SK-N-SH (cell line): ENCODE results near the gene FAM120A. TPM values are rescaled to one million over a fixed set of nuclear protein-coding genes. Genes with fewer than 3 reads are reported as not detected.
A peak's percentile ranks its signal among the peaks of the same experiment; 100 is the strongest.

ENCODE experiments used
- CTCF ChIA-PET: fragments of 300-600, 350-600 bp; formaldehyde crosslinking; extraction: SDS; loops from one replicate; lab custom pipeline; 2021; lab: Yijun Ruan, JAX
- POLR2A ChIA-PET: fragments of 350-600 bp; sonication (Branson Sonifier 250); formaldehyde crosslinking; extraction: SDS; loops from one replicate; lab custom pipeline; 2020; ENCODE audit warnings: antibody characterized with exemption, inconsistent platforms; lab: Yijun Ruan, JAX
- DNase-seq: peaks from one replicate; pipeline ENCODE4 v3.0.0; 2012
- H2AFZ ChIP-seq: fragments of 200-600 bp; sonication (generic); 2 replicates; pipeline ENCODE4 v1.8.1; 2016; ENCODE audit warnings: antibody characterized with exemption, mild to moderate bottlenecking, low read depth
- H3F3A ChIP-seq: fragments of 200-600 bp; sonication (generic); replicated peaks from 2 replicates; pipeline ENCODE3; 2016; ENCODE audit warnings: antibody characterized with exemption, mild to moderate bottlenecking; ENCODE audit not compliant: insufficient read depth
- H3K27ac ChIP-seq, 2 experiments: fragments of 200-500 bp in 1 of 2; fragments of 200-600 bp in 1 of 2; sonication (Bioruptor generic) in 1 of 2; sonication (generic), shearing (Covaris generic) in 1 of 2; 2 replicates each; pipeline versions ENCODE4 v1.5.1 to v1.6.1; 2014 to 2016; ENCODE audit warnings: low read depth in 2 of 2, inconsistent platforms in 1 of 2, low read length in 1 of 2, mild to moderate bottlenecking in 1 of 2, mixed read lengths in 1 of 2
- H3K27me3 ChIP-seq: fragments of 200-600 bp; sonication (generic), shearing (Covaris generic); 2 replicates; pipeline ENCODE4 v1.6.1; 2016; ENCODE audit warnings: mixed run types; ENCODE audit not compliant: insufficient read depth
- H3K36me3 ChIP-seq, 2 experiments: fragments of 200-500 bp in 1 of 2; fragments of 200-600 bp in 1 of 2; sonication (Bioruptor generic) in 1 of 2; sonication (generic) in 1 of 2; replicated peaks in 1 of 2; 2 replicates each; pipeline versions ENCODE3 to v1.5.1; 2014 to 2016; ENCODE audit warnings: low read length in 1 of 2, mild to moderate bottlenecking in 1 of 2; ENCODE audit not compliant: insufficient read depth in 2 of 2, control insufficient read depth in 1 of 2
- H3K4me1 ChIP-seq, 2 experiments: fragments of 200-500 bp in 1 of 2; fragments of 200-600 bp in 1 of 2; sonication (Bioruptor generic) in 1 of 2; sonication (generic), shearing (Covaris generic) in 1 of 2; 2 replicates each; pipeline versions ENCODE4 v1.5.1 to v1.6.1; 2014 to 2016; ENCODE audit warnings: low read depth in 1 of 2, low read length in 1 of 2, mixed run types in 1 of 2; ENCODE audit not compliant: insufficient read depth in 2 of 2, control insufficient read depth in 1 of 2
- H3K4me2 ChIP-seq: fragments of 200-600 bp; sonication (generic), shearing (Covaris generic); 2 replicates; pipeline ENCODE4 v1.6.1; 2017; ENCODE audit warnings: mixed run types
- H3K4me3 ChIP-seq, 2 experiments: fragments of 200-500 bp in 1 of 2; fragments of 200-600 bp in 1 of 2; sonication (Bioruptor generic) in 1 of 2; sonication (generic), shearing (Covaris generic) in 1 of 2; 2 replicates each; pipeline versions ENCODE4 v1.5.1 to v1.8.1; 2014 to 2016; ENCODE audit warnings: low read depth in 2 of 2, inconsistent platforms in 1 of 2, low read length in 1 of 2, mild to moderate bottlenecking in 1 of 2, mixed read lengths in 1 of 2, moderate library complexity in 1 of 2
- H3K79me2 ChIP-seq: fragments of 200-600 bp; sonication (generic); 2 replicates; pipeline ENCODE4 v1.8.1; 2017; ENCODE audit warnings: mild to moderate bottlenecking; ENCODE audit not compliant: insufficient read depth
- H3K9ac ChIP-seq: fragments of 200-600 bp; sonication (generic); 2 replicates; pipeline ENCODE4 v1.6.1; 2017; ENCODE audit warnings: mixed run types
- H3K9me2 ChIP-seq: fragments of 200-600 bp; sonication (generic); 2 replicates; pipeline ENCODE4 v1.6.1; 2017; ENCODE audit warnings: mixed run types
- H3K9me3 ChIP-seq: fragments of 200-600 bp; sonication (generic); 2 replicates; pipeline ENCODE4 v1.6.1; 2017; ENCODE audit warnings: mixed run types, mild to moderate bottlenecking, moderate library complexity
- H4K20me1 ChIP-seq: fragments of 200-600 bp; sonication (generic); 2 replicates; pipeline ENCODE4 v1.6.1; 2017; ENCODE audit warnings: mild to moderate bottlenecking, mixed run types; ENCODE audit not compliant: insufficient read depth
- CHD2 ChIP-seq: fragments of 150-350 bp; IDR thresholded peaks from 2 replicates; pipeline ENCODE4 v1.6.1; 2018; ENCODE audit warnings: low read length; ENCODE audit not compliant: partially characterized antibody
- ELF1 ChIP-seq: IDR thresholded peaks from 2 replicates; pipeline ENCODE4 v1.4.0; 2012
- EP300 ChIP-seq, 2 experiments: IDR thresholded peaks; 2 replicates each; pipeline versions ENCODE4 v1.4.0 to v1.6.1; 2012; ENCODE audit warnings: borderline replicate concordance in 1 of 2, low read depth in 1 of 2, low read length in 1 of 2
- EZH2phosphoT487 ChIP-seq: fragments of 200-600 bp; sonication (generic); IDR thresholded peaks from 2 replicates; pipeline ENCODE4 v1.6.1; 2017; ENCODE audit warnings: low read depth, mixed run types, mild to moderate bottlenecking, antibody characterized with exemption, moderate library complexity, borderline replicate concordance
- FOSL2 ChIP-seq: IDR thresholded peaks from 2 replicates; pipeline ENCODE4 v1.4.0; 2012; ENCODE audit warnings: low read depth, mild to moderate bottlenecking, moderate library complexity, borderline replicate concordance
- FOXM1 ChIP-seq: IDR thresholded peaks from 2 replicates; pipeline ENCODE4 v1.4.0; 2012; ENCODE audit warnings: low read depth, mild to moderate bottlenecking
- GABPA ChIP-seq: IDR thresholded peaks from 2 replicates; pipeline ENCODE4 v1.4.0; 2012; ENCODE audit warnings: low read depth, mild to moderate bottlenecking
- MAX ChIP-seq: IDR thresholded peaks from 2 replicates; pipeline ENCODE4 v1.4.0; 2012; ENCODE audit warnings: low read depth
- MEF2A ChIP-seq: IDR thresholded peaks from 2 replicates; pipeline ENCODE4 v1.4.0; 2012; ENCODE audit warnings: low read depth, borderline replicate concordance
- MXI1 ChIP-seq: IDR thresholded peaks from 2 replicates; pipeline ENCODE4 v1.6.1; 2012; ENCODE audit warnings: mild to moderate bottlenecking, low read depth, low read length, improper control_type of control experiment
- NFIC ChIP-seq: IDR thresholded peaks from 2 replicates; pipeline ENCODE4 v1.4.0; 2012; ENCODE audit warnings: borderline replicate concordance
- NRF1 ChIP-seq: IDR thresholded peaks from 2 replicates; pipeline ENCODE4 v1.6.1; 2012; ENCODE audit warnings: low read depth, mild to moderate bottlenecking, low read length
- POLR2AphosphoS5 ChIP-seq: IDR thresholded peaks from 2 replicates; pipeline ENCODE4 v1.6.1; 2012; ENCODE audit warnings: low read depth, low read length
- RAD21 ChIP-seq: IDR thresholded peaks from 2 replicates; pipeline ENCODE4 v1.6.1; 2012; ENCODE audit warnings: mild to moderate bottlenecking, low read length
- RCOR1 ChIP-seq: fragments of 150-350 bp; IDR thresholded peaks from 2 replicates; pipeline ENCODE4 v1.6.1; 2017; ENCODE audit warnings: antibody characterized with exemption, low read length
- RXRA ChIP-seq: IDR thresholded peaks from 2 replicates; pipeline ENCODE4 v1.4.0; 2012; ENCODE audit warnings: low read depth, mild to moderate bottlenecking, borderline replicate concordance
- SIN3A ChIP-seq: IDR thresholded peaks from 2 replicates; pipeline ENCODE4 v1.6.1; 2012; ENCODE audit warnings: low read depth, mild to moderate bottlenecking, low read length, moderate library complexity, borderline replicate concordance
- SMC3 ChIP-seq: IDR thresholded peaks from 2 replicates; pipeline ENCODE4 v1.6.1; 2012; ENCODE audit warnings: low read depth, low read length, improper control_type of control experiment
- TAF1 ChIP-seq: IDR thresholded peaks from 2 replicates; pipeline ENCODE4 v1.6.1; 2012; ENCODE audit warnings: low read depth, mild to moderate bottlenecking, low read length, moderate library complexity, borderline replicate concordance
- TCF12 ChIP-seq: IDR thresholded peaks from 2 replicates; pipeline ENCODE4 v1.4.0; 2012
- ZBTB33 ChIP-seq: IDR thresholded peaks from 2 replicates; pipeline ENCODE4 v1.4.0; 2012; ENCODE audit warnings: low read depth, borderline replicate concordance
- WGBS: methylation state at CpG from one replicate; pipeline ENCODE4 v1.1.6; 2017; ENCODE audit warnings: low lambda C conversion rate; 5-methylcytosine and 5-hydroxymethylcytosine counted together
- polyA plus RNA-seq, 3 experiments: library from polyadenylated mRNA; depleted of rRNA; stranded (reverse); fragments of >200 nt; gene quantifications; 2 replicates each; pipeline ENCODE4 v1.2.3, GENCODE V29; 2012
- TF ChIP-seq, protein P1 (sequence below): fragments of 200-600 bp; sonication (generic); IDR thresholded peaks from 2 replicates; pipeline ENCODE4 v1.6.1; 2017; ENCODE audit warnings: antibody characterized with exemption, mild to moderate bottlenecking, moderate library complexity
- TF ChIP-seq, protein P2 (sequence below): IDR thresholded peaks from 2 replicates; pipeline ENCODE4; 2012
- TF ChIP-seq, protein P3 (sequence below): fragments of 150-350 bp; IDR thresholded peaks from 2 replicates; pipeline ENCODE4 v1.6.1; 2017; ENCODE audit warnings: antibody characterized with exemption, low read length, low read depth, borderline replicate concordance
- TF ChIP-seq, protein P4 (sequence below): IDR thresholded peaks from 2 replicates; pipeline ENCODE4 v1.4.0; 2012; ENCODE audit warnings: low read depth, borderline replicate concordance

FAM120A gene
- polyA plus RNA-seq, 1 of the 3 experiments (the other 2 are of a cell fraction), result 58.6 TPM

GRCh38 chr9:93566408-93567270 is 115.2 kb downstream of the FAM120A start:
- POLR2A ChIA-PET, result interaction anchor here (0.8 to 1.5 kb wide), 5 partner anchors 9 to 247 kb away, joined by 3 to 9 read pairs (median 4); partner anchors contain the start of genes FAM120A and FAM120AOS
- Histone ChIP-seq H3K4me2 (peak overlapping the region; percentile 96), H3F3A (peaks cover 22% of the 10 kb centered on the region), H3K36me3 (peaks cover 33 to 40% of the 10 kb centered on the region in 2 experiments), H3K4me1 (peaks cover 0 to 10% of the 10 kb centered on the region in 2 experiments; a peak in 2 of 4 replicates), H3K9ac (peak overlapping the region; percentile 89), H3K79me2 (no peaks in the 10 kb centered on the region; the same call in 1 of the 2 replicates), H3K27me3 (no peaks in the 10 kb centered on the region), H3K9me2 (no peaks in the 10 kb centered on the region), H4K20me1 (no peaks in the 10 kb centered on the region), H3K27ac (peak overlapping the region; percentile 81 to 88), H3K9me3 (peaks cover 13% of the 10 kb centered on the region), H3K4me3 (peak overlapping the region; percentile 61 to 69), H2AFZ (peak overlapping the region; percentile 60; the same call in 1 of the 2 replicates)
- CTCF ChIA-PET, result interaction anchor here (0.6 to 3.7 kb wide), 35 partner anchors 8 to 563 kb away, joined by 3 to 26 read pairs (median 4); partner anchors contain the start of genes FAM120A, FAM120AOS and NINJ1
- DNase-seq, result peak; percentile 99
- WGBS, result 23% methylated on average over 13 of the region's 69 CpGs
- TF ChIP-seq, protein P1, sequence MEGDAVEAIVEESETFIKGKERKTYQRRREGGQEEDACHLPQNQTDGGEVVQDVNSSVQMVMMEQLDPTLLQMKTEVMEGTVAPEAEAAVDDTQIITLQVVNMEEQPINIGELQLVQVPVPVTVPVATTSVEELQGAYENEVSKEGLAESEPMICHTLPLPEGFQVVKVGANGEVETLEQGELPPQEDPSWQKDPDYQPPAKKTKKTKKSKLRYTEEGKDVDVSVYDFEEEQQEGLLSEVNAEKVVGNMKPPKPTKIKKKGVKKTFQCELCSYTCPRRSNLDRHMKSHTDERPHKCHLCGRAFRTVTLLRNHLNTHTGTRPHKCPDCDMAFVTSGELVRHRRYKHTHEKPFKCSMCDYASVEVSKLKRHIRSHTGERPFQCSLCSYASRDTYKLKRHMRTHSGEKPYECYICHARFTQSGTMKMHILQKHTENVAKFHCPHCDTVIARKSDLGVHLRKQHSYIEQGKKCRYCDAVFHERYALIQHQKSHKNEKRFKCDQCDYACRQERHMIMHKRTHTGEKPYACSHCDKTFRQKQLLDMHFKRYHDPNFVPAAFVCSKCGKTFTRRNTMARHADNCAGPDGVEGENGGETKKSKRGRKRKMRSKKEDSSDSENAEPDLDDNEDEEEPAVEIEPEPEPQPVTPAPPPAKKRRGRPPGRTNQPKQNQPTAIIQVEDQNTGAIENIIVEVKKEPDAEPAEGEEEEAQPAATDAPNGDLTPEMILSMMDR, result peak; percentile 91
- TF ChIP-seq CHD2, result peak; percentile 86
- TF ChIP-seq SIN3A, result 0 out of 2 replicates have a peak, but pooled peaks have one; percentile 18
- no peak for TF ChIP-seq FOSL2
- no peak for TF ChIP-seq RXRA
- peak; percentile 55 for TF ChIP-seq ELF1
- TF ChIP-seq EP300 (IDR thresholded peaks at IDR 0.05; ENCODE audit: borderline replicate concordance in 1 of 2, low read depth in 1 of 2, low read length in 1 of 2), result peak; percentile 38 to 48; a peak in 2 of 4 replicates
- TF ChIP-seq MXI1, result peak; percentile 55; the same call in 1 of the 2 replicates
- peak; percentile 42; the same call in 1 of the 2 replicates for TF ChIP-seq RCOR1
- TF ChIP-seq EZH2phosphoT487, result no peak
- peak; percentile 73 for TF ChIP-seq GABPA
- TF ChIP-seq TCF12, result peak; percentile 38; the same call in 1 of the 2 replicates
- no peak for TF ChIP-seq MEF2A
- TF ChIP-seq ZBTB33, result no peak
- TF ChIP-seq RAD21, result peak; percentile 70
- TF ChIP-seq, protein P2, sequence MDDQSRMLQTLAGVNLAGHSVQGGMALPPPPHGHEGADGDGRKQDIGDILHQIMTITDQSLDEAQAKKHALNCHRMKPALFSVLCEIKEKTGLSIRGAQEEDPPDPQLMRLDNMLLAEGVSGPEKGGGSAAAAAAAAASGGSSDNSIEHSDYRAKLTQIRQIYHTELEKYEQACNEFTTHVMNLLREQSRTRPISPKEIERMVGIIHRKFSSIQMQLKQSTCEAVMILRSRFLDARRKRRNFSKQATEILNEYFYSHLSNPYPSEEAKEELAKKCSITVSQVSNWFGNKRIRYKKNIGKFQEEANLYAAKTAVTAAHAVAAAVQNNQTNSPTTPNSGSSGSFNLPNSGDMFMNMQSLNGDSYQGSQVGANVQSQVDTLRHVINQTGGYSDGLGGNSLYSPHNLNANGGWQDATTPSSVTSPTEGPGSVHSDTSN, result 0 out of 2 replicates have a peak, but pooled peaks have one; percentile 28
- peak; percentile 98 for TF ChIP-seq POLR2AphosphoS5
- TF ChIP-seq, protein P3, sequence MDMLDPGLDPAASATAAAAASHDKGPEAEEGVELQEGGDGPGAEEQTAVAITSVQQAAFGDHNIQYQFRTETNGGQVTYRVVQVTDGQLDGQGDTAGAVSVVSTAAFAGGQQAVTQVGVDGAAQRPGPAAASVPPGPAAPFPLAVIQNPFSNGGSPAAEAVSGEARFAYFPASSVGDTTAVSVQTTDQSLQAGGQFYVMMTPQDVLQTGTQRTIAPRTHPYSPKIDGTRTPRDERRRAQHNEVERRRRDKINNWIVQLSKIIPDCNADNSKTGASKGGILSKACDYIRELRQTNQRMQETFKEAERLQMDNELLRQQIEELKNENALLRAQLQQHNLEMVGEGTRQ, result no peak
- TF ChIP-seq SMC3, result peak; percentile 67
- TF ChIP-seq, protein P4, sequence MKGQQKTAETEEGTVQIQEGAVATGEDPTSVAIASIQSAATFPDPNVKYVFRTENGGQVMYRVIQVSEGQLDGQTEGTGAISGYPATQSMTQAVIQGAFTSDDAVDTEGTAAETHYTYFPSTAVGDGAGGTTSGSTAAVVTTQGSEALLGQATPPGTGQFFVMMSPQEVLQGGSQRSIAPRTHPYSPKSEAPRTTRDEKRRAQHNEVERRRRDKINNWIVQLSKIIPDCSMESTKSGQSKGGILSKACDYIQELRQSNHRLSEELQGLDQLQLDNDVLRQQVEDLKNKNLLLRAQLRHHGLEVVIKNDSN, result no peak
- TF ChIP-seq NRF1, result peak; percentile 90
- TF ChIP-seq TAF1, result peak; percentile 72; the same call in 1 of the 2 replicates
- TF ChIP-seq MAX, result peak; percentile 63; the same call in 1 of the 2 replicates
- TF ChIP-seq NFIC, result no peak
- no peak for TF ChIP-seq FOXM1
